GM19328 (cell line): Measurements from ENCODE around the gene PSMD9.

Experiments used
- ATAC-seq: cut with Tn5 transposase; IDR thresholded peaks from one replicate; pipeline ENCODE4 v1.9.1; 2021; ENCODE audit warnings: mild to moderate bottlenecking, moderate library complexity; ENCODE audit not compliant: unreplicated experiment

PSMD9 gene

DNA sequence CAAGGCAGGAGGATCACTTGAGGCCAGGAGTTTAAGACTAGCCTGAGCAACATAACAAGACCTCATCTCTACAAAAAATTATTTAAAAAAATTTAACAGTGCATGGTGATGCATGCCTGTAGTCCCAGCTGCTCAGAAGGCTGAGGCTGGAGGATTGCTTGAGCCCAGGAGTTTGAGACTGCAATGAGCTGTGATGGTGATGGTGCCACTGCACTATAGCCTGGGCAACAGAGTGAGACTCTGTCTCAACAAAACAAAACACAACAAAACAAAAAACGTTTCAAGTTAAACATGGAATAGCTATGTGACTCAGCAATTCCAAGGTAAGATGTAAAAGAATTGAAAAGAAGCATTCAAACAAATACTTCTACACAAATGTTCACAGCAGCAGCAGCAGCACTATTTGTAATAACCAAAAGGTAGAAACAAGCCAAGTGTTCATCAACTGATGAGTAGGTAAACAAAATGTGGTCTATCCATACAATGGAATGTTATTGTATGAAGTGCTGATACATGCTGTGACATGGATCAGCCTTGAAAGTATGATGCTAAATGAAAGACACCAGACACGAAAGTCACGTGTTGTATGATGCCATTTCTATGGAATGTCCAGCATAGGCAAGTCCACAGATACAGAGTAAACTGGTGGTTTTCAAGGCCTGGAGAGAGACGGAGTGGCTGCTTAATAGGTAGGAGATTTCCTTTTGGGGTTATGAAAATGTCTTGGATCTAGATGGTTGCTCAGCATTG is 61.2 kb downstream of the PSMD9 start:
- ATAC-seq, result no peak

GRCh38 chr12:121953117-121953692 is 64.6 kb downstream of the PSMD9 start:
- ATAC-seq, result no peak

GRCh38 chr12:121953695-121954094 is 65.1 kb downstream of the PSMD9 start:
- no peak for ATAC-seq

DNA sequence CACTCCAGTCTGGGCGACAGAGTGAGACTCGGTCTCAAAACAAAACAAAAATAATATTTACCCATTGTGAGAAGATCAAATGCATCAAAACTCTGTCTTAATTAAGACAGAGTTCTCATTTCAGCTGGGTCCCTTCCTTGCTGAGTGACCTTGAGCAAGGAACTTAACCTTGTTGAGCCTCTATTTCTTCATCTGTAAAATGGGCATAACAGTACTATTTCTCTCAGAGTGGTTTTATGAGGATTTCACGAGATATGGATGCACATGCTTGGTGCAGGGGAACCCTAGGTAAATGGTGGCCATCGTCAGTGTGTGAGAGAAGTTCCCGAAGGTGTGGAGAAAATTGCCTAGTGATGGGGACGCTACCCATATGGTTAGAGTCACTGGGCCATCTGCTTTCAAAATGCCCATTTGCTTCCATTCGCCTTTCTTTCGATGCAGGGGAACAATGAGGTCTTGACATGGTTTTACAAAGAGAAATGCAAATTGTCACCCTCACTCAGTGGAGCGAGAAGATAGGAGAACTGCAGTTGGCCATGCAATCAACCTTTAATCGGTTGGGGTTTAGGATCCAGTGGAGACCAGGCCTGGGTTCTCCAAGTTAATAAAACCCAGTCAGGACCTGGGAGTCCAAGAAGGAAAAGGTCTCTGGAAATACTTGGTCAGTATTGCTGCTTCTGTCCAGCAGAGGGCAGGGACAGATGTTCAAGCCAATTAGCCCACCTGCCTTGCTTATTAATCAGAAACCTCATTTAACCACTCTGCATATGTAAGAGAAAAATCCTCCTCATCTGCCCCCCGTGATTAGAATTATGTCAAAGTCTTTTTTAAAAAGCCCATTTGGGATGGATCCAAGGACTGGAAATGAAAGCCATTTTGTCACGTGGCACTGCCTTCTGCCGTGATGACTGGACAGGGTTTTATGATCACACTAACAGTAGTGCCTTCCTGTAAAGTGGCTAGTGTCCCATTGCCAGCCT is 67.0 kb downstream of the PSMD9 start:
- ATAC-seq, result no peak

GRCh38 chr12:121957861-121958515 is 69.4 kb downstream of the PSMD9 start:
- ATAC-seq, result no peak

DNA sequence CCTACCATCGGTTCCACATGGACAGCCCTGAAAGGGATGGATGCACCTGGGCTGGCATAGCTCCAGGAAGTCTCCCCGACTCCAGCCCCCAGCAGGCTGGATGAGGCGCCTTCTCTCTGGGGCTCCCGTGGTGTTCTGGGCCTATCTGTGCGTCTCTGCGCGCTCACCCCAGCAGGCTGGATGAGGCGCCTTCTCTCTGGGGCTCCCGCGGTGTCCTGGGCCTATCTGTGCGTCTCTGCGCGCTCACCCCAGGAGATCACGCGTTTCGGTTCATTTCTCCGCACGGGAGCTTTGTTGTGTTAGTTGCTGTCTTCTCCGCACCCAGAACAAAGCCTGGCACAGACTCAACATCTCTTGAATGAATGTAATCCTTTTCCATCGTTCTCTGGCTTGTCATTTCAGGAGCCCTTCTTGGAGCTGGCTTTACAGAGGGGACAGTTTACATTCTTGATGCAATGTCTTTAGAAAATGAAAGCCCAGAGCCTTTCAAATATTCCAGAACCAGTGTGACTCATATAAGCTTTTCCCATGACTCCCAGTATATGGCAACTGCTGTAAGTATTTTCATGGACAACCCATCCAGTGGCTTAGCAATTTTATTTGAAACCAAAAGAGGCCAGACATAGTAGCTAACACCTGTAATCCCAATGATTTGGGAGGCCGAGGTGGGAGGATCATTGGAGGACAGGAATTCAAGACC is 70.1 kb downstream of the PSMD9 start:
- no peak for ATAC-seq

GRCh38 chr12:121960541-121960940 is 72.0 kb downstream of the PSMD9 start:
- no peak for ATAC-seq

- no peak for ATAC-seq
Observed at GRCh38 chr12:121961195-121961879, 72.7 kb downstream of the PSMD9 start.

GRCh38 chr12:121963341-121964018 is 74.9 kb downstream of the PSMD9 start:
- no peak for ATAC-seq

- ATAC-seq, result no peak
Observed at GRCh38 chr12:121964813-121965643, 76.4 kb downstream of the PSMD9 start.

DNA sequence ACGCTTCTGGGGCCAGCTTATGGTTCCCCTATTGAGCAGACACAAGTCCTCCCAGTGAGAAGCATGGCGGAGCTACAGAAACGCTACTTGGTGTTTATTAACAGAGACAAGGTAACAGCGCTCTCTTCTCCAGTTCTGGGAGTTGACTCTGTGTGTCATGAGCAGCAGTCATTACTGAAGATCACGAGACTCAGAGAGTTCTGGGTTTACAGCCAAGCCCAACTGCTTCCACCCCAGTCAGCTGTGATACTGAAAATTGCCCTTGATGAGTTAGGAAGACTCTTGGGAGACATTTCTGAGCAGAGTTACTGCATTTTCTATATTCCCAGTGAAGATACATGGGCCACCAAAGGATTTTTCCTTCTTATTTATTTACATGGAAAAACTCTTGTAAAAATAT is 78.4 kb downstream of the PSMD9 start:
- no peak for ATAC-seq
